Osteocyte (in vitro differentiated cells): ENCODE data around the gene CTAGE9. TPM values are rescaled to one million over a fixed set of nuclear protein-coding genes. Genes with fewer than 3 reads are reported as not detected.
"Not testable (repeated sequence)": the region's sequence is repeated elsewhere in the genome, so short reads cannot be mapped to it uniquely, and the experiment has no call there.

Experiments used
- DNase-seq: peaks from one replicate; pipeline ENCODE4 v3.0.0; 2021; ENCODE audit warnings: mixed read lengths; ENCODE audit not compliant: unreplicated experiment; ENCODE audit errors: extremely low spot score
- H3K27ac Mint-ChIP-seq: one replicate; pipeline ENCODE4 v1.8.0; 2021; ENCODE audit warnings: mild to moderate bottlenecking, mixed read lengths; ENCODE audit not compliant: unreplicated experiment
- H3K27me3 Mint-ChIP-seq: one replicate; pipeline ENCODE4 v1.8.0; 2021; ENCODE audit warnings: mixed read lengths; ENCODE audit not compliant: unreplicated experiment
- H3K36me3 Mint-ChIP-seq: one replicate; pipeline ENCODE4 v1.8.0; 2021; ENCODE audit warnings: mixed read lengths; ENCODE audit not compliant: unreplicated experiment
- H3K4me1 Mint-ChIP-seq: one replicate; pipeline ENCODE4 v1.8.0; 2021; ENCODE audit warnings: mixed read lengths; ENCODE audit not compliant: unreplicated experiment
- H3K4me3 Mint-ChIP-seq: one replicate; pipeline ENCODE4 v1.8.0; 2021; ENCODE audit warnings: mild to moderate bottlenecking, moderate library complexity, mixed read lengths; ENCODE audit not compliant: unreplicated experiment
- H3K9me3 Mint-ChIP-seq: one replicate; pipeline ENCODE4 v1.8.0; 2021; ENCODE audit warnings: mixed read lengths; ENCODE audit not compliant: unreplicated experiment
- CTCF ChIP-seq: fragments of 200-600 bp; sonication (generic); IDR thresholded peaks from 2 replicates; pipeline ENCODE4 v1.5.0; 2021; ENCODE audit warnings: antibody characterized with exemption, mild to moderate bottlenecking, moderate library complexity
- total RNA-seq: library from RNA; stranded (reverse); gene quantifications from 2 replicates; pipeline ENCODE4 v1.2.1, GENCODE V29; 2021

CTAGE9 gene
- total RNA-seq, 1 donor from 2014 or later: not detected

- Mint-ChIP-seq H3K9me3 (peaks cover 5% of the 10 kb centered on the region), H3K27ac (no peak overlapping the region), H3K36me3 (no peaks in the 10 kb centered on the region), H3K4me1 (peaks cover 19% of the 10 kb centered on the region), H3K27me3 (no peaks in the 10 kb centered on the region), H3K4me3 (no peak overlapping the region)
- no peak for TF ChIP-seq CTCF
- DNase-seq: no peak
Measured at GRCh38 chr6:131754088-131754487, 43.3 kb upstream of the CTAGE9 start.

- not testable (repeated sequence) for H3K27ac Mint-ChIP-seq, H3K9me3 Mint-ChIP-seq, H3K4me3 Mint-ChIP-seq, DNase-seq, H3K27me3 Mint-ChIP-seq, H3K36me3 Mint-ChIP-seq
- H3K4me1 Mint-ChIP-seq: peaks cover 12% of the 10 kb centered on the region
Measured at GRCh38 chr6:131751012-131751715, 40.3 kb upstream of the CTAGE9 start.

- H3K27ac Mint-ChIP-seq: no peak overlapping the region
- TF ChIP-seq CTCF: no peak
- no peaks in the 10 kb centered on the region for H3K36me3 Mint-ChIP-seq
- H3K4me1 Mint-ChIP-seq: peaks cover 4% of the 10 kb centered on the region
- H3K9me3 Mint-ChIP-seq: no peaks in the 10 kb centered on the region
- no peaks in the 10 kb centered on the region for H3K27me3 Mint-ChIP-seq
- no peak for DNase-seq
- no peak overlapping the region for H3K4me3 Mint-ChIP-seq
Measured at GRCh38 chr6:131749023-131749422, 38.2 kb upstream of the CTAGE9 start.

- no peak for TF ChIP-seq CTCF
Measured at GRCh38 chr6:131747821-131748353, 37.1 kb upstream of the CTAGE9 start.

GRCh38 chr6:131745476-131745875 is 34.7 kb upstream of the CTAGE9 start:
- DNase-seq: no peak
- Mint-ChIP-seq H3K4me1 (no peaks in the 10 kb centered on the region), H3K9me3 (no peaks in the 10 kb centered on the region), H3K27me3 (no peaks in the 10 kb centered on the region), H3K36me3 (no peaks in the 10 kb centered on the region), H3K27ac (no peak overlapping the region), H3K4me3 (no peak overlapping the region)
- TF ChIP-seq CTCF: no peak

More at GRCh38 chr6:131747821-131748353, 37.1 kb upstream of the CTAGE9 start:
- H3K27ac Mint-ChIP-seq: no peak overlapping the region
- no peak overlapping the region for H3K4me3 Mint-ChIP-seq
- H3K4me1 Mint-ChIP-seq: no peaks in the 10 kb centered on the region
- H3K36me3 Mint-ChIP-seq: no peaks in the 10 kb centered on the region
- H3K9me3 Mint-ChIP-seq: no peaks in the 10 kb centered on the region
- no peak for DNase-seq
- H3K27me3 Mint-ChIP-seq: no peaks in the 10 kb centered on the region
